ENCODE measurements around the gene GRM1.

The GRM1 gene

GRCh38 chr6:146028851-146029572 is at the start of gene GRM1:
GRM1 (plus strand) TSS chr6:146029062; CDS start chr6:146029518, 456 bp downstream.
- no peak for DNase-seq

- no peak for DNase-seq
Measured at GRCh38 chr6:146009338-146009737, 19.5 kb upstream of the GRM1 start.

- no peak for DNase-seq
Measured at GRCh38 chr6:146014233-146014632, 14.6 kb upstream of the GRM1 start.

GRCh38 chr6:146017672-146018071 is 11.2 kb upstream of the GRM1 start:
- DNase-seq: no peak

GRCh38 chr6:146026873-146027272 is 2.0 kb upstream of the GRM1 start:
- no peak for DNase-seq

GRCh38 chr6:146027586-146028251 is 1.1 kb upstream of the GRM1 start:
- DNase-seq: no peak

- DNase-seq: peak; percentile 44
Measured at GRCh38 chr6:146028252-146028795, 538 bp upstream of the GRM1 start.

- DNase-seq: no peak
Measured at GRCh38 chr6:146029573-146030184, 817 bp downstream of the GRM1 start.

- DNase-seq: no peak
Measured at GRCh38 chr6:146032387-146032786, 3.5 kb downstream of the GRM1 start.

GRCh38 chr6:146040360-146040759 is 11.5 kb downstream of the GRM1 start:
- no peak for DNase-seq

- no peak for DNase-seq
Measured at GRCh38 chr6:146041282-146041681, 12.4 kb downstream of the GRM1 start.

- no peak for DNase-seq
Measured at GRCh38 chr6:146047371-146047770, 18.5 kb downstream of the GRM1 start.

GRCh38 chr6:146050168-146050567 is 21.3 kb downstream of the GRM1 start:
- DNase-seq: no peak

GRCh38 chr6:146056506-146056905 is 27.6 kb downstream of the GRM1 start:
- DNase-seq: no peak

- no peak for DNase-seq
Measured at GRCh38 chr6:146065690-146066089, 36.8 kb downstream of the GRM1 start.

GRCh38 chr6:146066506-146066905 is 37.6 kb downstream of the GRM1 start:
- no peak for DNase-seq

GRCh38 chr6:146071781-146072180 is 42.9 kb downstream of the GRM1 start:
- DNase-seq: no peak

GRCh38 chr6:146077992-146078391 is 49.1 kb downstream of the GRM1 start:
- no peak for DNase-seq

- no peak for DNase-seq
Measured at GRCh38 chr6:146087386-146087785, 58.5 kb downstream of the GRM1 start.

GRCh38 chr6:146090474-146090873 is 61.6 kb downstream of the GRM1 start:
- DNase-seq: no peak

- no peak for DNase-seq
Measured at GRCh38 chr6:146092961-146093686, 64.3 kb downstream of the GRM1 start.

GRCh38 chr6:146095481-146095880 is 66.6 kb downstream of the GRM1 start:
- no peak for DNase-seq

- DNase-seq: no peak
Measured at GRCh38 chr6:146097586-146097985, 68.7 kb downstream of the GRM1 start.

Data from fibroblast of skin of right biceps (primary cell).